PC-3 (cell line): Measurements from ENCODE around the gene TRIM40. TPM values are rescaled to one million over a fixed set of nuclear protein-coding genes. Genes with fewer than 3 reads are reported as not detected.

Experiments used
- ATAC-seq: fragments of 200-7000 bp; cut with Tn5 transposase; 2 replicates; pipeline ENCODE4 v1.9.1; 2020; ENCODE audit warnings: mild to moderate bottlenecking, moderate library complexity
- BruUV-seq: library from RNA; stranded (reverse); fragments of 400-500 nt; replicated peaks from 2 replicates; lab custom pipeline; 2021; lab: Mats Ljungman, UMichigan
- CTCF ChIA-PET: fragments of 300-600 bp; sonication (Branson Sonifier 250); formaldehyde crosslinking; loops from one replicate; lab custom pipeline; 2022; ENCODE audit warnings: antibody characterized with exemption; lab: Charles Lee
- POLR2A ChIA-PET: fragments of 300-600 bp; sonication (Branson Sonifier 250); formaldehyde crosslinking; loops from one replicate; lab custom pipeline; 2022; ENCODE audit warnings: antibody characterized with exemption; ENCODE audit not compliant: unreplicated experiment; lab: Charles Lee
- DNase-seq: peaks from one replicate; pipeline ENCODE4 v3.0.0-alpha.2; 2015
- H2AFZ ChIP-seq: fragments of 300-600 bp; sonication (generic); 2 replicates; pipeline ENCODE4 v1.6.0; 2016; ENCODE audit warnings: antibody characterized with exemption, low read length
- H3F3A ChIP-seq: fragments of 300-600 bp; sonication (generic); one replicate; pipeline ENCODE4 v1.6.0; 2017; ENCODE audit warnings: antibody characterized with exemption, low read length, control low read depth, mild to moderate bottlenecking; ENCODE audit not compliant: unreplicated experiment
- H3K27ac ChIP-seq: fragments of 300-600 bp; sonication (generic); 2 replicates; pipeline ENCODE4 v1.5.1; 2016; ENCODE audit warnings: mild to moderate bottlenecking, low read length
- H3K27me3 ChIP-seq: fragments of 300-600 bp; sonication (generic); 2 replicates; pipeline ENCODE4 v1.6.1; 2016; ENCODE audit warnings: low read length, mixed read lengths
- H3K36me3 ChIP-seq: fragments of 300-600 bp; sonication (generic); 2 replicates; pipeline ENCODE4 v1.6.1; 2016; ENCODE audit warnings: low read depth, mixed run types, low read length, mixed read lengths
- H3K4me1 ChIP-seq: fragments of 300-600 bp; sonication (generic); 2 replicates; pipeline ENCODE4 v1.5.1; 2016; ENCODE audit warnings: low read length; ENCODE audit not compliant: insufficient read depth
- H3K4me2 ChIP-seq: fragments of 300-600 bp; sonication (generic); 2 replicates; pipeline ENCODE4 v1.6.0; 2016; ENCODE audit warnings: low read length
- H3K4me3 ChIP-seq: fragments of 300-600 bp; sonication (generic); 2 replicates; pipeline ENCODE4 v1.5.1; 2016; ENCODE audit warnings: mild to moderate bottlenecking, low read length, mixed read lengths
- H3K79me2 ChIP-seq: fragments of 300-600 bp; sonication (generic); 2 replicates; pipeline ENCODE4 v1.6.1; 2017; ENCODE audit warnings: low read length, mixed read lengths
- H3K9ac ChIP-seq: fragments of 300-600 bp; sonication (generic); 2 replicates; pipeline ENCODE4 v1.6.0; 2016; ENCODE audit warnings: mild to moderate bottlenecking, low read length
- H3K9me2 ChIP-seq: fragments of 300-600 bp; sonication (generic); replicated peaks from 2 replicates; pipeline ENCODE4 v1.6.1; 2016; ENCODE audit warnings: mixed run types, low read length, mixed read lengths
- H3K9me3 ChIP-seq: fragments of 300-600 bp; sonication (generic); 2 replicates; pipeline ENCODE4 v1.6.1; 2016; ENCODE audit warnings: low read length, mixed read lengths
- H4K20me1 ChIP-seq: fragments of 300-600 bp; sonication (generic); 2 replicates; pipeline ENCODE4 v1.6.1; 2016; ENCODE audit warnings: low read length, mixed read lengths
- CTCF ChIP-seq: fragments of 300-600 bp; sonication (generic); conservative IDR thresholded peaks from 2 replicates; pipeline ENCODE4 v1.5.1; 2017; ENCODE audit warnings: antibody characterized with exemption, low read depth, mild to moderate bottlenecking, low read length
- EZH2 ChIP-seq: fragments of 300-600 bp; sonication (generic); IDR thresholded peaks from one replicate; pipeline ENCODE4 v1.6.1; 2017; ENCODE audit warnings: antibody characterized with exemption, mild to moderate bottlenecking, low read length; ENCODE audit not compliant: unreplicated experiment
- EZH2phosphoT487 ChIP-seq: fragments of 300-600 bp; sonication (generic); IDR thresholded peaks from 2 replicates; pipeline ENCODE4 v1.6.1; 2018; ENCODE audit warnings: mild to moderate bottlenecking, antibody characterized with exemption, low read length, borderline replicate concordance
- intact Hi-C: fragments of 100-400 bp; cut with micrococcal nuclease; formaldehyde crosslinking; loops from 2 replicates; pipeline ENCODE4 v1.9.0; 2023
- total RNA-seq: library from RNA; depleted of rRNA; stranded (reverse); fragments of >200 nt; gene quantifications from 2 replicates; pipeline ENCODE4 v1.2.3, GENCODE V29; 2014

TRIM40 gene
- total RNA-seq, 1 experiment from 2014 or later, result not detected

GRCh38 chr6:30127238-30128093, 8.5 kb upstream of the TRIM40 start:
- Histone ChIP-seq H2AFZ (no peak overlapping the region), H3K9me3 (no peaks in the 10 kb centered on the region), H3K27ac (no peak overlapping the region), H3K36me3 (no peaks in the 10 kb centered on the region), H3K27me3 (no peaks in the 10 kb centered on the region), H3K9me2 (no peaks in the 10 kb centered on the region), H3K4me1 (peaks cover 20% of the 10 kb centered on the region), H3K4me2 (no peak overlapping the region), H3F3A (no peaks in the 10 kb centered on the region), H3K79me2 (no peaks in the 10 kb centered on the region), H4K20me1 (no peaks in the 10 kb centered on the region), H3K9ac (no peak overlapping the region), H3K4me3 (no peak overlapping the region)
- POLR2A ChIA-PET, result no interaction called here
- intact Hi-C loops, result no loop called here
- DNase-seq, result no peak
- TF ChIP-seq EZH2phosphoT487, result no peak
- no peak for TF ChIP-seq CTCF
- TF ChIP-seq EZH2, result no peak
- CTCF ChIA-PET, result no interaction called here
- ATAC-seq, result no peak
- no TSS peak for BruUV-seq

GRCh38 chr6:30129265-30130178, 6.4 kb upstream of the TRIM40 start:
- no peak overlapping the region for H2AFZ ChIP-seq
- peaks cover 15% of the 10 kb centered on the region for H3K4me1 ChIP-seq
- intact Hi-C loops, result loop anchor here (5.0 kb wide), 1 partner anchor 43 kb away; no protein-coding TSS in a partner anchor
- TF ChIP-seq EZH2phosphoT487 (no peak), CTCF (no peak), EZH2 (no peak)
- H3K36me3 ChIP-seq, result no peaks in the 10 kb centered on the region
- no peak for ATAC-seq
- no peak overlapping the region for H3K4me3 ChIP-seq
- ChIA-PET CTCF (interaction anchor here (5.7 kb wide), 1 partner anchor 26 kb away, joined by 107 read pairs; no protein-coding TSS in a partner anchor), POLR2A (no interaction called here)
- no peaks in the 10 kb centered on the region for H3K27me3 ChIP-seq
- H3K79me2 ChIP-seq, result no peaks in the 10 kb centered on the region
- H3K9ac ChIP-seq, result no peak overlapping the region
- peak overlapping the region; percentile 2; the same call in 1 of the 2 replicates for H3K4me2 ChIP-seq
- H4K20me1 ChIP-seq, result no peaks in the 10 kb centered on the region
- peak; percentile 22 for DNase-seq
- BruUV-seq, result no TSS peak
- H3K27ac ChIP-seq, result no peak overlapping the region
- H3K9me2 ChIP-seq, result no peaks in the 10 kb centered on the region
- H3F3A ChIP-seq, result no peaks in the 10 kb centered on the region
- H3K9me3 ChIP-seq, result no peaks in the 10 kb centered on the region
